ENCODE data around the gene FOXK2. TPM values are rescaled to one million over a fixed set of nuclear protein-coding genes. Genes with fewer than 3 reads are reported as not detected.
A peak's percentile ranks its signal among the peaks of the same experiment; 100 is the strongest.

Gene FOXK2
- total RNA-seq, 1 experiment from 2014 or later: 107 TPM

DNA sequence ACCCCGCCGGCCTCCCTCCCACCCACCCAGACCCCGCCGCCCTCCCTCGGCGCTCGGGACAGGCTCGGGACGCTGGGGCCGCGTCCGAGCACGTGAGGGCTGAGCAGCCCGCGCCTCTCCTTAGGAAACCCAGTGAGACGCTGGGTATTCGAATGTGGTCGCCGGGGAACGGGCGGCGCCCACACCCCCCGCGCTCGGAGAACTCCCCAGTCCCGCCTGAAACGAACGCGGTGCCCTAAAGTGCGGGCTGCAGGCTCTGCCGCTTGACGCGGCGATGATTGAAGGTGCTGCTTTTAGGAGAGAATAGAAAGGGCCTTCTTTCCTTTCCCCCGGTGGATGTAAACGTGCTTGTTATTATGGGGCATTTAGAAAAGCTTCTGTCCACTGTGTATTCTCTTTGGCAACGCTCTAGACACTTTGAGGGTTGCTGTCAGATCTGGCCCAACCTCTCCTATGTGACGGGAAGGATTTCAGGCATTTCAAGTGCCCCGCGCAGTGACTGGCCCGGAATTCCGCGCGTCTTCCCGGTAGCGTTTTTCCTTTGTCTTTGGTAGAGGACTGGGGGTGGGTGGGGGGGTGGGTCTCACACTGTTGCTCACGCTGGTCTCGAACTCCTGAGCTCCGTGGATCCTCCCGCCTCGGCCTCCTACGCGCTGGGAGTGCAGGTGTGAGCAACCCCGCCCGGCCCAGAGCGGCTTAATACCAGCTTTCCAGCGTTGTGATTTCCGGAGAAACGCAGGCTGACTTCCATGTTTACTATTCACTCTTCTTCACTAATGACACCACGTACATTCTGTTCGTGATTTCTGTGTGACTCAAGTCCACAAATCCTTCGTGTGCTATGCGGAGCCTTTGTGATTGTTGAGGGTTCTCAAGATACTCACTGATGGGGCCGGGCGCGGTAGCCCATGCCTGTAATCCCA, 21.8 kb upstream of the FOXK2 start:
- intact Hi-C loops (cut with micrococcal nuclease; ENCODE audit: unreplicated experiment): no loop called here
- TSS peak; percentile 74 for BruUV-seq (replicated peaks)
- peak; percentile 68 for DNase-seq (ENCODE audit: low spot score)

DNA sequence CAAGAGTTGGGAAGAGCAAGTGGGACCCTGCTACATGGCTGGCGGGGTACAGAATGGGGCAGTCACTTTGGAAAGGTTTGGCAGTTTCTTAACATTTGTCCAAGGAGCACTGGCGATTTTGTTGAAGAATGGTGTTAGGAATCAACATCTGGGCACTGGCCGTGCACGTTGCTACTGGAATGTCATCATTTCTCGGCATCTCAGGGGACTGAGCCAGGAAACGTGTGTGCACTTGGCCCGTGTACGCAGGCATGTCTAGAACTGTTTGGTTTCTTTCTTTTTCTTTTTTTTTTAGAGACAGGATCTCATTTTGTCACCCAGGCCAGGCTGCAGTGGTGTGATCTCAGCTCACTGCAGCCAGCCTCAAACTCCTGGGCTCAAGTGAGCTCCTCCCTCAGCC, 17.3 kb upstream of the FOXK2 start:
- TF ChIP-seq, protein P1, sequence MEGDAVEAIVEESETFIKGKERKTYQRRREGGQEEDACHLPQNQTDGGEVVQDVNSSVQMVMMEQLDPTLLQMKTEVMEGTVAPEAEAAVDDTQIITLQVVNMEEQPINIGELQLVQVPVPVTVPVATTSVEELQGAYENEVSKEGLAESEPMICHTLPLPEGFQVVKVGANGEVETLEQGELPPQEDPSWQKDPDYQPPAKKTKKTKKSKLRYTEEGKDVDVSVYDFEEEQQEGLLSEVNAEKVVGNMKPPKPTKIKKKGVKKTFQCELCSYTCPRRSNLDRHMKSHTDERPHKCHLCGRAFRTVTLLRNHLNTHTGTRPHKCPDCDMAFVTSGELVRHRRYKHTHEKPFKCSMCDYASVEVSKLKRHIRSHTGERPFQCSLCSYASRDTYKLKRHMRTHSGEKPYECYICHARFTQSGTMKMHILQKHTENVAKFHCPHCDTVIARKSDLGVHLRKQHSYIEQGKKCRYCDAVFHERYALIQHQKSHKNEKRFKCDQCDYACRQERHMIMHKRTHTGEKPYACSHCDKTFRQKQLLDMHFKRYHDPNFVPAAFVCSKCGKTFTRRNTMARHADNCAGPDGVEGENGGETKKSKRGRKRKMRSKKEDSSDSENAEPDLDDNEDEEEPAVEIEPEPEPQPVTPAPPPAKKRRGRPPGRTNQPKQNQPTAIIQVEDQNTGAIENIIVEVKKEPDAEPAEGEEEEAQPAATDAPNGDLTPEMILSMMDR (conservative IDR thresholded peaks at IDR 0.05; ENCODE audit: low read depth, low read length): no peak
- no peak for TF ChIP-seq EZH2 (IDR thresholded peaks at IDR 0.05; ENCODE audit: borderline replicate concordance, low read depth, low read length, poor library complexity, severe bottlenecking)
- no peaks in the 10 kb centered on the region for H3K4me1 ChIP-seq (ENCODE audit: insufficient read depth, low read length, poor library complexity, severe bottlenecking)
- no peak overlapping the region for H3K27ac ChIP-seq (ENCODE audit: low read depth, low read length, poor library complexity, severe bottlenecking)
- H3K27me3 ChIP-seq (replicated peaks; ENCODE audit: insufficient read depth, low read depth, low read length, poor library complexity): no peaks in the 10 kb centered on the region
- H3K9me3 ChIP-seq (ENCODE audit: low read depth, low read length, poor library complexity, severe bottlenecking): no peaks in the 10 kb centered on the region
- CTCF ChIA-PET: no interaction called here
- POLR2A ChIA-PET (ENCODE audit: low non-redundant PET): no interaction called here
- no peaks in the 10 kb centered on the region for H3K36me3 ChIP-seq (ENCODE audit: insufficient read depth, low read length, poor library complexity, severe bottlenecking)
- no peak overlapping the region for H3K4me3 ChIP-seq (ENCODE audit: low read depth, low read length, poor library complexity, severe bottlenecking)
- no TSS peak for BruUV-seq (replicated peaks)
- intact Hi-C loops (cut with micrococcal nuclease; ENCODE audit: unreplicated experiment): no loop called here
- no peak for DNase-seq (ENCODE audit: low spot score)

More for the DNA sequence above, 21.8 kb upstream of the FOXK2 start:
- no peaks in the 10 kb centered on the region for H3K27me3 ChIP-seq (replicated peaks; ENCODE audit: insufficient read depth, low read depth, low read length, poor library complexity)
- no peaks in the 10 kb centered on the region for H3K4me1 ChIP-seq (ENCODE audit: insufficient read depth, low read length, poor library complexity, severe bottlenecking)
- no peaks in the 10 kb centered on the region for H3K36me3 ChIP-seq (ENCODE audit: insufficient read depth, low read length, poor library complexity, severe bottlenecking)
- ChIA-PET POLR2A (ENCODE audit: low non-redundant PET) (no interaction called here), CTCF (no interaction called here)
- no peaks in the 10 kb centered on the region for H3K9me3 ChIP-seq (ENCODE audit: low read depth, low read length, poor library complexity, severe bottlenecking)
- TF ChIP-seq, protein P1 (conservative IDR thresholded peaks at IDR 0.05; ENCODE audit: low read depth, low read length): no peak
- no peak for TF ChIP-seq EZH2 (IDR thresholded peaks at IDR 0.05; ENCODE audit: borderline replicate concordance, low read depth, low read length, poor library complexity, severe bottlenecking)
- peak overlapping the region; percentile 33 for H3K4me3 ChIP-seq (ENCODE audit: low read depth, low read length, poor library complexity, severe bottlenecking)
- peak overlapping the region; percentile 27 for H3K27ac ChIP-seq (ENCODE audit: low read depth, low read length, poor library complexity, severe bottlenecking)

DNA sequence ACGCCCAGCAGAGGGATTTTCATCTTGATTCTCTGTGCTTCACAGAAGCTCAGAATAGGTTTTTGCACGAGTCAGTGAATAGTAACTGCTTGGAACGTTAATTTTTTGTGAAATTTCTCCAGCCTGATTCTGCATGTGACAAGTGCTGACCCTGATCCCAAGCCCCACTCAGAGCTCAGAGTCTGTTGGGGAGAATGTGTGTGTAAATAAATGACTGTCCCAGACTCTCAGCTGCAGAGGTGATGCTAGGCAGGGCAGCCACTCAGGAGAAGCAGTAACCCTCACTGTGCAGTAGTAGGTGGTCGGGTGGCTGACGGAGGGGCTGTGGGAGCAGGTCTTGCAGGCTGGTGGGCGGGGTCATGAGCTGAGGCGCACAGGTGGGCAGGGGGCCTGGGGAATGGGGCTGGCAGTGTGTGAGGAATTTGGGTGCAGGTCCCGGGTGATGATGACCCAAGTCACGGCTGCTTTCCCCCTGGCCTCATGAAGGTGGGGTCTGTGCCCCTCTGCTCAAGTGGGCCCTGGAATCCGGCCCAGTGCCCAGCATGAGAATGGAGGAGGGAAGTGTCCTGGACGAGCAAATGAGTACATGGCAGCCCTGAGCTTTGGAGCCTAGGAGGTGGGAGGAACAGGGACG, 16.3 kb upstream of the FOXK2 start:
- POLR2A ChIA-PET (ENCODE audit: low non-redundant PET): no interaction called here
- TF ChIP-seq, protein P1 (conservative IDR thresholded peaks at IDR 0.05; ENCODE audit: low read depth, low read length): no peak
- no peak for TF ChIP-seq EZH2 (IDR thresholded peaks at IDR 0.05; ENCODE audit: borderline replicate concordance, low read depth, low read length, poor library complexity, severe bottlenecking)
- no peak overlapping the region for H3K4me3 ChIP-seq (ENCODE audit: low read depth, low read length, poor library complexity, severe bottlenecking)

More for the DNA sequence above, 16.3 kb upstream of the FOXK2 start:
- no peak for DNase-seq (ENCODE audit: low spot score)
- Histone ChIP-seq H3K9me3 (ENCODE audit: low read depth, low read length, poor library complexity, severe bottlenecking) (no peaks in the 10 kb centered on the region), H3K4me1 (ENCODE audit: insufficient read depth, low read length, poor library complexity, severe bottlenecking) (no peaks in the 10 kb centered on the region), H3K27ac (ENCODE audit: low read depth, low read length, poor library complexity, severe bottlenecking) (no peak overlapping the region), H3K36me3 (ENCODE audit: insufficient read depth, low read length, poor library complexity, severe bottlenecking) (no peaks in the 10 kb centered on the region), H3K27me3 (replicated peaks; ENCODE audit: insufficient read depth, low read depth, low read length, poor library complexity) (no peaks in the 10 kb centered on the region)
- BruUV-seq (replicated peaks): no TSS peak
- CTCF ChIA-PET: no interaction called here
- intact Hi-C loops (cut with micrococcal nuclease; ENCODE audit: unreplicated experiment): no loop called here
